Sigmoid colon (tissue), 4 donors: ENCODE results near the gene TMEM107.

ENCODE experiments used
- CTCF ChIP-seq, 4 experiments: fragments of 450-650 bp in 3 of 4; fragments of 200-600 bp in 1 of 4; IDR thresholded peaks; one replicate each; pipeline ENCODE4 v1.5.1; 2016 to 2019; ENCODE audit warnings: antibody characterized with exemption in 4 of 4, mild to moderate bottlenecking in 3 of 4, moderate library complexity in 2 of 4
- EP300 ChIP-seq, 4 donors: sonication (generic); formaldehyde crosslinking; IDR thresholded peaks; one replicate each; pipeline ENCODE4 v1.6.1; 2017; ENCODE audit warnings: antibody characterized with exemption in 4 of 4
- POLR2A ChIP-seq, 2 donors: fragments of 450-650 bp; IDR thresholded peaks; one replicate each; pipeline ENCODE4 v1.6.1; 2016; ENCODE audit warnings: antibody characterized with exemption in 2 of 2, mild to moderate bottlenecking in 2 of 2, moderate library complexity in 2 of 2
- POLR2AphosphoS5 ChIP-seq, 4 donors: sonication (generic); formaldehyde crosslinking; IDR thresholded peaks; one replicate each; pipeline ENCODE4 v1.6.1; 2017; ENCODE audit warnings: antibody characterized with exemption in 4 of 4

GRCh38 chr17:8209907-8210760 is 34.0 kb upstream of the TMEM107 start, which contains the start of gene AURKB:
- TF ChIP-seq CTCF (IDR thresholded peaks at IDR 0.05): no peak
- no peak for TF ChIP-seq POLR2AphosphoS5 (IDR thresholded peaks at IDR 0.05)
- TF ChIP-seq POLR2A (IDR thresholded peaks at IDR 0.05): no peak
- no peak for TF ChIP-seq EP300 (IDR thresholded peaks at IDR 0.05)
